Measurements from ENCODE around the gene OXCT2. TPM values are rescaled to one million over a fixed set of nuclear protein-coding genes. Genes with fewer than 3 reads are reported as not detected.
"Not testable (repeated sequence)": the region's sequence is repeated elsewhere in the genome, so short reads cannot be mapped to it uniquely, and the experiment has no call there.

The OXCT2 gene
- polyA plus RNA-seq (2013), result 0.21 TPM

- H3K27me3 ChIP-seq (replicated peaks in 2 of 5; ENCODE audit: control insufficient read depth in 4 of 5, insufficient read depth in 5 of 5, low read length in 4 of 5); POLR2A ChIA-PET; H3K4me1 ChIP-seq (ENCODE audit: control extremely low read depth in 1 of 4, control insufficient read depth in 4 of 4, insufficient read depth in 4 of 4, low read length in 3 of 4); H3K9me3 ChIP-seq (ENCODE audit: control extremely low read depth in 1 of 5, control insufficient read depth in 4 of 5, insufficient read depth in 2 of 5, low read depth in 1 of 5, low read length in 4 of 5); CTCF ChIA-PET; H3K36me3 ChIP-seq (ENCODE audit: control insufficient read depth in 4 of 4, insufficient read depth in 4 of 4, low read length in 3 of 4); H3K27ac ChIP-seq (ENCODE audit: insufficient read depth in 1 of 2, low read depth in 1 of 2, low read length in 2 of 2, poor library complexity in 1 of 2, severe bottlenecking in 2 of 2): not testable (repeated sequence)
- DNase-seq, result peak in 2 of 3 donors; percentile 11 to 13
- peak within 1 kb of the TSS in 2 of 7 experiments; percentile 19 to 50 for H3K4me3 ChIP-seq (ENCODE audit: control insufficient read depth in 1 of 7, extremely low read depth in 1 of 7, insufficient read depth in 4 of 7, low read depth in 2 of 7, low read length in 6 of 7)
- 0% methylated on average over 6 of the region's 57 CpGs for WGBS (ENCODE audit: insufficient coverage)
Measured at GRCh38 chr1:39771022-39771532, at the start of gene OXCT2. Gene OXCT2, minus strand, starts transcription at chr1:39771348. Its CDS starts 93 bp downstream, at chr1:39771255.

- H3K27ac ChIP-seq (ENCODE audit: insufficient read depth in 1 of 2, low read depth in 1 of 2, low read length in 2 of 2, poor library complexity in 1 of 2, severe bottlenecking in 2 of 2), result no peak overlapping the region
- ChIA-PET POLR2A (no interaction called here), CTCF (interaction anchor here (0.7 to 6.5 kb wide), 6 partner anchors 23 to 214 kb away, joined by 3 to 74 read pairs (median 6); partner anchors contain the start of gene MYCL)
- peaks cover 0 to 8% (median 4%) of the 10 kb centered on the region in 4 experiments for H3K4me1 ChIP-seq (ENCODE audit: control extremely low read depth in 1 of 4, control insufficient read depth in 4 of 4, insufficient read depth in 4 of 4, low read length in 3 of 4)
- 93% methylated on average over 21 of the region's 22 CpGs for WGBS (ENCODE audit: insufficient coverage)
- H3K9me3 ChIP-seq (ENCODE audit: control extremely low read depth in 1 of 5, control insufficient read depth in 4 of 5, insufficient read depth in 2 of 5, low read depth in 1 of 5, low read length in 4 of 5), result no peaks in the 10 kb centered on the region
- no peaks in the 10 kb centered on the region for H3K36me3 ChIP-seq (ENCODE audit: control insufficient read depth in 4 of 4, insufficient read depth in 4 of 4, low read length in 3 of 4)
- DNase-seq, result no peak
- H3K27me3 ChIP-seq (replicated peaks in 2 of 5; ENCODE audit: control insufficient read depth in 4 of 5, insufficient read depth in 5 of 5, low read length in 4 of 5), result peaks cover 0 to 2% (median 0%) of the 10 kb centered on the region in 5 experiments
- no peak overlapping the region for H3K4me3 ChIP-seq (ENCODE audit: control insufficient read depth in 1 of 7, extremely low read depth in 1 of 7, insufficient read depth in 4 of 7, low read depth in 2 of 7, low read length in 6 of 7)
Measured at GRCh38 chr1:39819091-39819812, 48.1 kb upstream of the OXCT2 start.

GRCh38 chr1:39818482-39818881 is 47.3 kb upstream of the OXCT2 start:
- ChIA-PET POLR2A (no interaction called here), CTCF (interaction anchor here (1.1 to 6.5 kb wide), 11 partner anchors 8 to 214 kb away, joined by 3 to 74 read pairs (median 7); partner anchors contain the start of gene MYCL)
- 95% methylated on average over 2 of the region's 2 CpGs for WGBS (ENCODE audit: insufficient coverage)
- H3K27me3 ChIP-seq (replicated peaks in 2 of 5; ENCODE audit: control insufficient read depth in 4 of 5, insufficient read depth in 5 of 5, low read length in 4 of 5), result peaks cover 0 to 2% (median 0%) of the 10 kb centered on the region in 5 experiments
- peaks cover 0 to 8% (median 4%) of the 10 kb centered on the region in 4 experiments for H3K4me1 ChIP-seq (ENCODE audit: control extremely low read depth in 1 of 4, control insufficient read depth in 4 of 4, insufficient read depth in 4 of 4, low read length in 3 of 4)
- H3K27ac ChIP-seq (ENCODE audit: insufficient read depth in 1 of 2, low read depth in 1 of 2, low read length in 2 of 2, poor library complexity in 1 of 2, severe bottlenecking in 2 of 2), result no peak overlapping the region
- no peaks in the 10 kb centered on the region for H3K36me3 ChIP-seq (ENCODE audit: control insufficient read depth in 4 of 4, insufficient read depth in 4 of 4, low read length in 3 of 4)
- no peaks in the 10 kb centered on the region for H3K9me3 ChIP-seq (ENCODE audit: control extremely low read depth in 1 of 5, control insufficient read depth in 4 of 5, insufficient read depth in 2 of 5, low read depth in 1 of 5, low read length in 4 of 5)
- no peak overlapping the region for H3K4me3 ChIP-seq (ENCODE audit: control insufficient read depth in 1 of 7, extremely low read depth in 1 of 7, insufficient read depth in 4 of 7, low read depth in 2 of 7, low read length in 6 of 7)
- peak in 2 of 3 donors; percentile 35 to 40 for DNase-seq

- CTCF ChIA-PET, result interaction anchor here (0.7 to 6.5 kb wide), 19 partner anchors 9 to 215 kb away, joined by 3 to 74 read pairs (median 5); partner anchors contain the start of gene MYCL
- peak overlapping the region in 3 of 7 experiments; percentile 21 to 37 (median 28) for H3K4me3 ChIP-seq (ENCODE audit: control insufficient read depth in 1 of 7, extremely low read depth in 1 of 7, insufficient read depth in 4 of 7, low read depth in 2 of 7, low read length in 6 of 7)
- WGBS (ENCODE audit: insufficient coverage), result 38% methylated on average over 8 of the region's 24 CpGs
- POLR2A ChIA-PET; H3K9me3 ChIP-seq (ENCODE audit: control extremely low read depth in 1 of 5, control insufficient read depth in 4 of 5, insufficient read depth in 2 of 5, low read depth in 1 of 5, low read length in 4 of 5); H3K27me3 ChIP-seq (replicated peaks in 2 of 5; ENCODE audit: control insufficient read depth in 4 of 5, insufficient read depth in 5 of 5, low read length in 4 of 5); H3K36me3 ChIP-seq (ENCODE audit: control insufficient read depth in 4 of 4, insufficient read depth in 4 of 4, low read length in 3 of 4); H3K4me1 ChIP-seq (ENCODE audit: control extremely low read depth in 1 of 4, control insufficient read depth in 4 of 4, insufficient read depth in 4 of 4, low read length in 3 of 4): not testable (repeated sequence)
- H3K27ac ChIP-seq (ENCODE audit: insufficient read depth in 1 of 2, low read depth in 1 of 2, low read length in 2 of 2, poor library complexity in 1 of 2, severe bottlenecking in 2 of 2), result peak overlapping the region in 1 of 2 experiments; percentile 43
- DNase-seq, result peak; percentile 79 to 93 (median 87)
Measured at GRCh38 chr1:39817091-39817932, 46.2 kb upstream of the OXCT2 start.

GRCh38 chr1:39816415-39817090 is 45.4 kb upstream of the OXCT2 start:
- Histone ChIP-seq H3K4me3 (ENCODE audit: control insufficient read depth in 1 of 7, extremely low read depth in 1 of 7, insufficient read depth in 4 of 7, low read depth in 2 of 7, low read length in 6 of 7) (peak overlapping the region in 1 of 7 experiments; percentile 16), H3K4me1 (ENCODE audit: control extremely low read depth in 1 of 4, control insufficient read depth in 4 of 4, insufficient read depth in 4 of 4, low read length in 3 of 4) (peaks cover 0 to 8% (median 4%) of the 10 kb centered on the region in 4 experiments), H3K36me3 (ENCODE audit: control insufficient read depth in 4 of 4, insufficient read depth in 4 of 4, low read length in 3 of 4) (no peaks in the 10 kb centered on the region), H3K9me3 (ENCODE audit: control extremely low read depth in 1 of 5, control insufficient read depth in 4 of 5, insufficient read depth in 2 of 5, low read depth in 1 of 5, low read length in 4 of 5) (no peaks in the 10 kb centered on the region), H3K27me3 (replicated peaks in 2 of 5; ENCODE audit: control insufficient read depth in 4 of 5, insufficient read depth in 5 of 5, low read length in 4 of 5) (peaks cover 0 to 2% (median 0%) of the 10 kb centered on the region in 5 experiments), H3K27ac (ENCODE audit: insufficient read depth in 1 of 2, low read depth in 1 of 2, low read length in 2 of 2, poor library complexity in 1 of 2, severe bottlenecking in 2 of 2) (no peak overlapping the region)
- peak; percentile 65 to 83 (median 77) for DNase-seq
- WGBS (ENCODE audit: insufficient coverage), result 10% methylated on average over 6 of the region's 11 CpGs
- POLR2A ChIA-PET, result no interaction called here
- CTCF ChIA-PET, result interaction anchor here (0.7 to 6.5 kb wide), 20 partner anchors 10 to 216 kb away, joined by 3 to 74 read pairs (median 4); partner anchors contain the start of gene MYCL

- H3K36me3 ChIP-seq (ENCODE audit: control insufficient read depth in 4 of 4, insufficient read depth in 4 of 4, low read length in 3 of 4), result no peaks in the 10 kb centered on the region
- H3K9me3 ChIP-seq (ENCODE audit: control extremely low read depth in 1 of 5, control insufficient read depth in 4 of 5, insufficient read depth in 2 of 5, low read depth in 1 of 5, low read length in 4 of 5), result no peaks in the 10 kb centered on the region
- 100% methylated on average over 2 of the region's 3 CpGs for WGBS (ENCODE audit: insufficient coverage)
- H3K27ac ChIP-seq (ENCODE audit: insufficient read depth in 1 of 2, low read depth in 1 of 2, low read length in 2 of 2, poor library complexity in 1 of 2, severe bottlenecking in 2 of 2), result no peak overlapping the region
- DNase-seq, result no peak
- H3K27me3 ChIP-seq (replicated peaks in 2 of 5; ENCODE audit: control insufficient read depth in 4 of 5, insufficient read depth in 5 of 5, low read length in 4 of 5), result peaks cover 0 to 1% (median 0%) of the 10 kb centered on the region in 5 experiments
- peaks cover 0 to 8% (median 4%) of the 10 kb centered on the region in 4 experiments for H3K4me1 ChIP-seq (ENCODE audit: control extremely low read depth in 1 of 4, control insufficient read depth in 4 of 4, insufficient read depth in 4 of 4, low read length in 3 of 4)
- POLR2A ChIA-PET, result no interaction called here
- H3K4me3 ChIP-seq (ENCODE audit: control insufficient read depth in 1 of 7, extremely low read depth in 1 of 7, insufficient read depth in 4 of 7, low read depth in 2 of 7, low read length in 6 of 7), result no peak overlapping the region
- CTCF ChIA-PET, result no interaction called here
Measured at GRCh38 chr1:39812913-39813312, 41.8 kb upstream of the OXCT2 start.
